Right atrium auricular region (tissue), 2 donors: ENCODE results near the gene RNF149. TPM values are rescaled to one million over a fixed set of nuclear protein-coding genes. Genes with fewer than 3 reads are reported as not detected.

Experiments used
- DNase-seq: peaks from one replicate; pipeline ENCODE4 v3.0.0-alpha.2; 2019; ENCODE audit warnings: low spot score
- H3K27ac ChIP-seq, 2 donors: fragments of 200-600 bp; sonication (generic); 1 replicate in 1 of 2; 2 replicates in 1 of 2; pipeline ENCODE4 v1.5.1; 2016 to 2019
- H3K27me3 ChIP-seq, 2 donors: fragments of 200-600 bp; sonication (generic); one replicate each; pipeline versions ENCODE4 v1.5.1 to v1.6.0; 2017 to 2019
- H3K36me3 ChIP-seq: fragments of 200-600 bp; sonication (generic); one replicate; pipeline ENCODE4 v1.5.1; 2016
- H3K4me1 ChIP-seq, 2 donors: fragments of 200-600 bp; sonication (generic); one replicate each; pipeline versions ENCODE4 v1.5.1 to v1.6.0; 2017 to 2019
- H3K4me3 ChIP-seq, 2 donors: fragments of 200-600 bp; sonication (generic); 1 replicate in 1 of 2; 2 replicates in 1 of 2; pipeline ENCODE4 v1.5.1; 2017 to 2019; ENCODE audit warnings: mild to moderate bottlenecking in 1 of 2, moderate library complexity in 1 of 2
- H3K9me3 ChIP-seq, 2 donors: fragments of 200-600 bp; sonication (generic); one replicate each; pipeline ENCODE4 v1.5.1; 2019
- total RNA-seq, 2 donors: library from RNA; depleted of rRNA; stranded (reverse); fragments of >200 nt; gene quantifications; one replicate each; pipeline ENCODE4 v1.1.0, GENCODE V29; 2016
- TF ChIP-seq, protein P1 (sequence below), 2 donors: fragments of 200-600 bp; sonication (generic); IDR thresholded peaks; one replicate each; pipeline ENCODE4 v1.5.1; 2019; ENCODE audit warnings: antibody characterized with exemption in 2 of 2

RNF149 gene
- total RNA-seq, 2 donors from 2014 or later, result 21.0 to 30.8 TPM

DNA sequence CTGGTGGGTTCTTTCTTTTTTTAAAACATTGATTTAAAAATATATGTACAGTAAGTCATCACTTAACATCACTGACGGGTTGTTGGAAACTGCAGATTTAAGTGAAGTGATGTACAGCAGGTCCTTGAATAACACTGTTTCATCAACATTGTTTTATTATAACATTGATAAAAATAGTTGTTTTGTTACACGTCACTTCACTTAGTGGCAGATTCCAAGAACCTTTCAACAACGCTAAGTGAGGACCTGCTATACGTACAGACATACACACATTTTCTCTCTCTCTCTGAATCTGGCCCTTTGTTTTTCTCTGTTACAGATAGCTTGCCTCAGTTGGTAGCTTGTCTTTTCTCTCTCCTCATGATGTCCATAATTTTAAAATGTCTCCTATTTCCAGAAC is 46.4 kb downstream of the RNF149 start:
- Histone ChIP-seq H3K9me3 (no peaks in the 10 kb centered on the region), H3K36me3 (peaks cover 56% of the 10 kb centered on the region), H3K4me1 (peaks cover 0 to 19% of the 10 kb centered on the region in 2 donors), H3K4me3 (no peak overlapping the region), H3K27me3 (no peaks in the 10 kb centered on the region), H3K27ac (peak overlapping the region; percentile 37 to 80)
- no peak for DNase-seq
- TF ChIP-seq, protein P1, sequence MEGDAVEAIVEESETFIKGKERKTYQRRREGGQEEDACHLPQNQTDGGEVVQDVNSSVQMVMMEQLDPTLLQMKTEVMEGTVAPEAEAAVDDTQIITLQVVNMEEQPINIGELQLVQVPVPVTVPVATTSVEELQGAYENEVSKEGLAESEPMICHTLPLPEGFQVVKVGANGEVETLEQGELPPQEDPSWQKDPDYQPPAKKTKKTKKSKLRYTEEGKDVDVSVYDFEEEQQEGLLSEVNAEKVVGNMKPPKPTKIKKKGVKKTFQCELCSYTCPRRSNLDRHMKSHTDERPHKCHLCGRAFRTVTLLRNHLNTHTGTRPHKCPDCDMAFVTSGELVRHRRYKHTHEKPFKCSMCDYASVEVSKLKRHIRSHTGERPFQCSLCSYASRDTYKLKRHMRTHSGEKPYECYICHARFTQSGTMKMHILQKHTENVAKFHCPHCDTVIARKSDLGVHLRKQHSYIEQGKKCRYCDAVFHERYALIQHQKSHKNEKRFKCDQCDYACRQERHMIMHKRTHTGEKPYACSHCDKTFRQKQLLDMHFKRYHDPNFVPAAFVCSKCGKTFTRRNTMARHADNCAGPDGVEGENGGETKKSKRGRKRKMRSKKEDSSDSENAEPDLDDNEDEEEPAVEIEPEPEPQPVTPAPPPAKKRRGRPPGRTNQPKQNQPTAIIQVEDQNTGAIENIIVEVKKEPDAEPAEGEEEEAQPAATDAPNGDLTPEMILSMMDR (IDR thresholded peaks at IDR 0.05), result no peak

DNA sequence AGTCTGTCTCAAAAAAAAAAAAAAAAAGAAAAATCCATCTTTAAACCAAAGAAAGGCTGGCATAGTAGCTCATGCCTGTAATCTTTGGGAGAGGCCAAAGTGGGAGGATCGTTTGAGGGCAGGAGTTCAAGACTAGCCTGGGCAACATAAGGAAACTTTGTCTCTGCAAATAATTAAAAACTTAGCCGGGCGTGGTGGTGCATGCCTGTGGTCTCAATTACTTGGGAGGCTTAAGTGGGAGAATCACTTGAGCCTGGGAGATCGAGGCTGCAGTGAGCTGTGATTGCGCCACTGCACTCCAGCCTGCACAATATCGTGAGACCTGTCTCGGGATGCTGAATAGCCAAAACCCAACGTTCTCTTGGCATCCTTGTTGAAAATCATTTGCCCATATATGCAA is 49.7 kb downstream of the RNF149 start:
- no peak overlapping the region for H3K4me3 ChIP-seq
- H3K36me3 ChIP-seq, result peaks cover 29% of the 10 kb centered on the region
- H3K4me1 ChIP-seq, result peaks cover 0 to 28% of the 10 kb centered on the region in 2 donors
- TF ChIP-seq, protein P1 (IDR thresholded peaks at IDR 0.05), result no peak
- H3K9me3 ChIP-seq, result no peaks in the 10 kb centered on the region
- no peaks in the 10 kb centered on the region for H3K27me3 ChIP-seq
- no peak overlapping the region for H3K27ac ChIP-seq
- DNase-seq, result no peak

DNA sequence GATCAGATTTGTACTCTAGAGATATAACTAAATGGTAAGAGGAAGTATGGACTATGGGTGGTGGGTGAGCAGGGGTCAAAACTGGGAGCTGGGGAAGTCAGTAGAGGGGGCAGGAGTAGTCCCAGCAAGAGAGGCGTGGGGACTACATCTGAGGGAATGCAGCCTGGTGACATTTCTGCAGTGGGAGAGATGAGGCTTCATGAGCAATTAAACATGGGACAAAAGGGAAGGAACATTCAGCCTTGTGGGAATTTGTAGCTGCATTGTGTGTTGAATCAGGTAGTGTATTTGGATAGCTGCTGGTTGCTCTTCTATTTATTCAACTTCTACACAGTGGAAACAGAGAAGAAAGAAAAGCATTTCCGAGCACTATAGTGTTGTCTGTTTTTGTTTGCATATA is 52.2 kb downstream of the RNF149 start:
- Histone ChIP-seq H3K9me3 (no peaks in the 10 kb centered on the region), H3K36me3 (peaks cover 15% of the 10 kb centered on the region), H3K4me3 (no peak overlapping the region), H3K27ac (no peak overlapping the region), H3K27me3 (no peaks in the 10 kb centered on the region), H3K4me1 (peaks cover 0 to 34% of the 10 kb centered on the region in 2 donors)
- TF ChIP-seq, protein P1 (IDR thresholded peaks at IDR 0.05), result no peak
- no peak for DNase-seq

DNA sequence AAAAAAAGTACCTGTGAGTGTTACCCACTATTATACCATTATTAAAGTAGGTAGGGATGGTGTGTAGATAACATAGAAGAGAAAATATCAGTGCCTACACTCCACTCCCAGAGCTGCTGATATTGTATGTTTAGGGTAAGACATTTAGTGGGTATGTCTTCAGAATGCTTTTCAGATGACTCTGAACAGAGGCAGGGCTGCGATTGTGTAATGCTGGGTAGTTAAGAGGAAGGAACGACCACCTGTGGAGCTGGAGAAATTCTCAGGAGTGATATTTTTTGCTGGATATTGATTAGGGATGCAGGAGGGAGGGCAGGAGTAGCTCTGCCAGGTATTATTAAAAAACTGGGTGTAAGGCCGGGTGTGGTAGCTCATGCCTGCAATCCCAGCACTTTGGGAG is 53.0 kb downstream of the RNF149 start:
- peaks cover 15% of the 10 kb centered on the region for H3K36me3 ChIP-seq
- TF ChIP-seq, protein P1 (IDR thresholded peaks at IDR 0.05), result no peak
- peaks cover 0 to 34% of the 10 kb centered on the region in 2 donors for H3K4me1 ChIP-seq
- no peaks in the 10 kb centered on the region for H3K27me3 ChIP-seq
- no peaks in the 10 kb centered on the region for H3K9me3 ChIP-seq
- no peak overlapping the region for H3K27ac ChIP-seq
- no peak for DNase-seq
- no peak overlapping the region for H3K4me3 ChIP-seq

DNA sequence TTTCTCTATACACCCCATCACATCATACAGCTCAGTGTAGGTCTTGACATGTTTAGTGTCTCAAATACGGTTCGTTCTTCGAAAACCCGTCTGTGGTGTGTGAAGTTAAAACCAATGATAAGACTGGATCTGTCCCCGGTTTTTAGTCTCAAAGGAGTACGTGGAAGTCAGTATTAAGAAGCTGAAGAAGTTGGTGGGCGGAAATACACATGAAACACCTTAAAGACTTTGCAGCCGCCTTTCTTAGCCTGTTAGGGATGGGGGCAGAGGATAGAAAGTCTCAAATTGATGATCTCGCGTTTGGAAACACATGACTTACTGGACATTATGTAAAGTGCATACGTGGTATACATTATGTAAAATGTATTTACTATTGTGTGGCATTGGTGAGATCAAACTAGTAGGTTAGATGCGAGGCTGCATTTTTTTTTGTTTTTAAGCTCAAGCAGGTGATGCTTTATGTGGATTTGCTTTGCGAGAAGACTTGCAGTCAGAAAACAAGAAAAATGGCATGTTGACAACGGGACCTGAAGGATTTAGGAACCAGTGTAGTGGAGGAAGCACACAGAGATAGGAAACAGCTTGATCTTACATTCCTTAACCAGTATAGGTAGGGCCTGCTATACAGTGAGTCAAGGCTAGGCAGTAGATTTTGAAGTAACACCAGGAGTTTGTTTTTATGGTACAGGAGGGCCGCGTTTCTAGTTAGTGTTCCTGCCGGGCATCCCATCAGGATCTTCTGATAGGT is 54.6 kb downstream of the RNF149 start:
- Histone ChIP-seq H3K27me3 (no peaks in the 10 kb centered on the region), H3K36me3 (peaks cover 9% of the 10 kb centered on the region), H3K4me3 (peak overlapping the region; percentile 85 to 100), H3K9me3 (no peaks in the 10 kb centered on the region), H3K27ac (peak overlapping the region; percentile 88 to 97), H3K4me1 (peaks cover 0 to 34% of the 10 kb centered on the region in 2 donors)
- DNase-seq, result no peak
- TF ChIP-seq, protein P1 (IDR thresholded peaks at IDR 0.05), result no peak
